Measurements from ENCODE around the gene MT1M. TPM values are rescaled to one million over a fixed set of nuclear protein-coding genes. Genes with fewer than 3 reads are reported as not detected.
A peak's percentile ranks its signal among the peaks of the same experiment; 100 is the strongest.

The MT1M gene
- total and polyA plus RNA-seq, 4 experiments from 2014 or later = not detected

DNA sequence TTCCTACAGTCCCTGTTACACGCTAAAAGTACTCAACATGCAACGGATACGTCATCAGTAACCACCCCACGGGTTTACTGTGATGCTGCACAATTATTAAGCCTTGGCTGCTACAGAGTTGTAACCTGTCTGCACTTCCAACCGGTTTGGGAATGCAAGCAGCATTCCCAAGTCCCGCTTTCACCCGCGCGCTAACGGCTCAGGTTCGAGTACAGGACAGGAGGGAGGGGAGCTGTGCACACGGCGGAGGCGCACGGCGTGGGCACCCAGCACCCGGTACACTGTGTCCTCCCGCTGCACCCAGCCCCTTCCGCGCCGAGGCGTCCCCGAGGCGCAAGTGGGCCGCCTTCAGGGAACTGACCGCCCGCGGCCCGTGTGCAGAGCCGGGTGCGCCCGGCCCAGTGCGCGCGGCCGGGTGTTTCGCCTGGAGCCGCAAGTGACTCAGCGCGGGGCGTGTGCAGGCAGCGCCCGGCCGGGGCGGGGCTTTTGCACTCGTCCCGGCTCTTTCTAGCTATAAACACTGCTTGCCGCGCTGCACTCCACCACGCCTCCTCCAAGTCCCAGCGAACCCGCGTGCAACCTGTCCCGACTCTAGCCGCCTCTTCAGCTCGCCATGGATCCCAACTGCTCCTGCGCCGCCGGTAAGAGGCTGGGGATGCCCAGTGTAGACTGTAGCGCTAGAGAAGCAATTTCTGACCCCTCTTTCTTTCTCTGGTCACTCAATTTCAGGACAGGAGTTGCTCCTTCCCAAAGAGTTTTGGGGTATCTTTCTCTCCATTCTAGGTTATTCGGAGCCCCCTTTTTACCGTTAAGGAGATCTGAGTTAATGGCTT lies 24.2 kb upstream of the MT1M start, which contains the start of gene MT2A:
Gene MT2A (plus strand): TSS at position 542 of the 833 bp plus-strand sequence. CDS start 72 bp downstream, at position 614.
- ChIA-PET POLR2A (ENCODE audit: partially characterized antibody) (interaction anchor here (0.9 to 4.7 kb wide), 13 partner anchors 9 to 93 kb away, joined by 3 to 30 read pairs (median 4); partner anchors contain the start of genes BBS2, MT1E and MT1X), CTCF (ENCODE audit: partially characterized antibody) (interaction anchor here (0.9 to 5.9 kb wide), 6 partner anchors 7 to 129 kb away, joined by 3 to 35 read pairs (median 6); no protein-coding TSS in a partner anchor)
- Histone ChIP-seq H3K27ac (ENCODE audit: low read depth, low read length) (peak within 1 kb of the TSS; percentile 82), H3K27me3 (ENCODE audit: insufficient read depth, low read length) (no peaks in the 10 kb centered on the region), H3K4me3 (ENCODE audit: low read length in 2 of 2) (peak within 1 kb of the TSS; percentile 70 to 94), H3K36me3 (ENCODE audit: insufficient read depth, low read length) (no peaks in the 10 kb centered on the region), H3K4me1 (ENCODE audit: insufficient read depth, low read length) (peaks cover 46% of the 10 kb centered on the region), H3K9me3 (ENCODE audit: control insufficient read depth in 1 of 2, low read length in 2 of 2) (no peaks in the 10 kb centered on the region)
- Mint-ChIP-seq H3K9me3 (no peaks in the 10 kb centered on the region), H3K4me3 (peak within 1 kb of the TSS; percentile 92 to 99 (median 98)), H3K27me3 (peaks cover 0 to 3% of the 10 kb centered on the region in 2 donors), H3K4me1 (peaks cover 26 to 53% (median 39%) of the 10 kb centered on the region in 4 donors), H3K27ac (peak within 1 kb of the TSS; percentile 88 to 100 (median 96)), H3K36me3 (peaks cover 0 to 4% of the 10 kb centered on the region in 2 donors)
- intact Hi-C loops (cut with micrococcal nuclease) = loop anchor here (1.0 to 2.0 kb wide), 6 partner anchors 9 to 94 kb away; partner anchors contain the start of genes MT1F and MT1X
- DNase-seq = peak; percentile 81 to 93 (median 85)

DNA sequence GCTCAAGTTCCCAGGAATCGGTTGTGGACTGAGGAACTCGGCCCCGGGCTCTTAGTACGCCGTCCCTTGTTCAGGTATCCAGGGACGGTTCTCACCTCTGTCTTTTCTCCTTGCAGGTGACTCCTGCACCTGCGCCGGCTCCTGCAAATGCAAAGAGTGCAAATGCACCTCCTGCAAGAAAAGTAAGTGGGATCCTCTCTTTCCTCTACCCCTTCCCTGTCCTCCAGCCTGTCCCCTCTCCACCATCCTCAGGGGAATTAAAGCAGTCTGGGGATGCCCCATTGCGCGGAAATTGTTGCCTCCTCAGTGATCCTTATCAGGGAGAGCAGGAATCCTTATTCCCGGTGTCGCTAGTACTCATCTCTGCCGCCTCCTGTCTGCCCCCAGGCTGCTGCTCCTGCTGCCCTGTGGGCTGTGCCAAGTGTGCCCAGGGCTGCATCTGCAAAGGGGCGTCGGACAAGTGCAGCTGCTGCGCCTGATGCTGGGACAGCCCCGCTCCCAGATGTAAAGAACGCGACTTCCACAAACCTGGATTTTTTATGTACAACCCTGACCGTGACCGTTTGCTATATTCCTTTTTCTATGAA lies 23.5 kb upstream of the MT1M start:
- Histone ChIP-seq H3K9me3 (ENCODE audit: control insufficient read depth in 1 of 2, low read length in 2 of 2) (no peaks in the 10 kb centered on the region), H3K27me3 (ENCODE audit: insufficient read depth, low read length) (no peaks in the 10 kb centered on the region), H3K36me3 (ENCODE audit: insufficient read depth, low read length) (no peaks in the 10 kb centered on the region), H3K27ac (ENCODE audit: low read depth, low read length) (peak overlapping the region; percentile 82), H3K4me3 (ENCODE audit: low read length in 2 of 2) (peak overlapping the region; percentile 70 to 94), H3K4me1 (ENCODE audit: insufficient read depth, low read length) (peaks cover 46% of the 10 kb centered on the region)
- Mint-ChIP-seq H3K27me3 (no peaks in the 10 kb centered on the region), H3K9me3 (no peaks in the 10 kb centered on the region), H3K36me3 (peaks cover 0 to 4% of the 10 kb centered on the region in 2 donors), H3K27ac (peak overlapping the region; percentile 88 to 100 (median 96)), H3K4me1 (peaks cover 26 to 53% (median 38%) of the 10 kb centered on the region in 4 donors), H3K4me3 (peak overlapping the region; percentile 92 to 99 (median 98))
- intact Hi-C loops (cut with micrococcal nuclease) = loop anchor here (1.0 to 2.0 kb wide), 6 partner anchors 8 to 93 kb away; partner anchors contain the start of genes MT1F and MT1X
- POLR2A ChIA-PET (ENCODE audit: partially characterized antibody) = interaction anchor here (0.9 to 4.7 kb wide), 15 partner anchors 9 to 92 kb away, joined by 3 to 30 read pairs (median 4); partner anchors contain the start of genes BBS2, MT1E and MT1X
- CTCF ChIA-PET (ENCODE audit: partially characterized antibody) = interaction anchor here (0.9 to 5.9 kb wide), 7 partner anchors 8 to 128 kb away, joined by 3 to 35 read pairs (median 5); no protein-coding TSS in a partner anchor
- peak in 1 of 5 donors; percentile 9 for DNase-seq

DNA sequence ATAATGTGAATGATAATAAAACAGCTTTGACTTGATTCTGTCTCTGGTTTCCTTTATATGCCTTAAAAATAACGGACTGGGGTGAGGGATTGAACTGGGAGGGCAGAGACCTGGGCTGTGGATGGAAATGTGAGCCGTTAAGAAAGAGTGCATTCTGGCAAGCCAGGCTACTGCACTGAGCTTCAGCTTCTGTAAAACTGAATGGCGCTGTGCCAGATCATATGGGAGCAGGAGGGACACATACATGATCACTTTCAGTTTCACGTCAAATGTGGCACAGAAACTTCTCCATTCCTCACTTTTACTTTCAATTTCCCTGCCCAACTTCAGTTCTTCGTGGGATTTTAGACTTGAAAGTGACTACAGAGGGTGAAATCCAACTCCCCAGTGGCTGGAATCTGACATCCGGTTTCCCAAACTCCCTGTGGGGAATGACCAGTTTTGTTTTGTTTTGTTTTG lies 23.0 kb upstream of the MT1M start:
- POLR2A ChIA-PET (ENCODE audit: partially characterized antibody) = interaction anchor here (0.6 to 4.7 kb wide), 9 partner anchors 9 to 92 kb away, joined by 3 to 30 read pairs (median 10); partner anchors contain the start of genes MT1E and MT1X
- H3K4me3 ChIP-seq (ENCODE audit: low read length in 2 of 2) = peak overlapping the region; percentile 70 to 94
- peaks cover 26 to 53% (median 38%) of the 10 kb centered on the region in 4 donors for H3K4me1 Mint-ChIP-seq

DNA sequence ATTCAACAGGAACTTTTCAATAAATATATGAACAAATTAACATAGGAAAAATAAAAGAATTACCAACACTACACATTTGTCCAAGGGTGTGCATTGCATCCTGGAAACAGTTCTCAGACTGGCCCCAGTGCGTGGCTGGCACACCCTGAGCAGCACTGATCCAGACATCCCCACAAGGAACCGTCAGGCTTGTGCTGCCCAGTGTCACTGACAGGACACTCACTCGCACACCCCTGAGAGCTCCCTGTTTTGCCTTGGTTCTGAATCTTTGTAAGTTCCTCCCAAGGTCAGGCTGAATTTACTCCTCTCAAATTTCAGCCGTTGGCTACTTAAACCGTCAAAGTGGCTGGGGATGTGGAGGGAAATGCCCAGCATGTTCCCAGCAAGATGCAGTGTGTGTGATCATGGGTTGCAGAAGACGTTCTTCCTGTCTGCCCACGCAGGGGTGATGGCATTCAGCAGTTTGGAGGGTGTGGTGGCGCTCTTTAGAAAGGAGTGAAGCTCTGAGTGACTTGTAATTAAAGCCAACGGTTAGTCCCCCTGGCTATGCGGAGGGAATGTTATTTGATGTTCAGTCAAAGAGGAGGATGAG lies 22.3 kb upstream of the MT1M start:
- Histone ChIP-seq H3K36me3 (ENCODE audit: insufficient read depth, low read length) (no peaks in the 10 kb centered on the region), H3K4me1 (ENCODE audit: insufficient read depth, low read length) (peaks cover 46% of the 10 kb centered on the region), H3K27me3 (ENCODE audit: insufficient read depth, low read length) (no peaks in the 10 kb centered on the region), H3K9me3 (ENCODE audit: control insufficient read depth in 1 of 2, low read length in 2 of 2) (no peaks in the 10 kb centered on the region), H3K27ac (ENCODE audit: low read depth, low read length) (peak overlapping the region; percentile 82), H3K4me3 (ENCODE audit: low read length in 2 of 2) (peak overlapping the region; percentile 70 to 94)
- Mint-ChIP-seq H3K36me3 (peaks cover 0 to 4% of the 10 kb centered on the region in 2 donors), H3K27ac (peak overlapping the region; percentile 88 to 100 (median 96)), H3K27me3 (no peaks in the 10 kb centered on the region), H3K4me1 (peaks cover 26 to 53% (median 38%) of the 10 kb centered on the region in 4 donors), H3K4me3 (peak overlapping the region; percentile 92 to 99 (median 98)), H3K9me3 (no peaks in the 10 kb centered on the region)
- peak; percentile 63 to 86 (median 78) for DNase-seq
- POLR2A ChIA-PET (ENCODE audit: partially characterized antibody) = interaction anchor here (0.6 to 4.7 kb wide), 6 partner anchors 10 to 91 kb away, joined by 3 to 30 read pairs (median 10); partner anchors contain the start of gene MT1X
- intact Hi-C loops (cut with micrococcal nuclease) = no loop called here
- CTCF ChIA-PET (ENCODE audit: partially characterized antibody) = interaction anchor here (0.8 to 5.9 kb wide), 7 partner anchors 9 to 853 kb away, joined by 3 to 35 read pairs (median 4); no protein-coding TSS in a partner anchor

More for the DNA sequence above, 23.0 kb upstream of the MT1M start:
- CTCF ChIA-PET (ENCODE audit: partially characterized antibody) = interaction anchor here (0.8 to 5.9 kb wide), 8 partner anchors 9 to 854 kb away, joined by 3 to 35 read pairs (median 4); no protein-coding TSS in a partner anchor
- no peaks in the 10 kb centered on the region for H3K27me3 Mint-ChIP-seq
- no peaks in the 10 kb centered on the region for H3K36me3 ChIP-seq (ENCODE audit: insufficient read depth, low read length)
- H3K9me3 ChIP-seq (ENCODE audit: control insufficient read depth in 1 of 2, low read length in 2 of 2) = no peaks in the 10 kb centered on the region
- peaks cover 0 to 4% of the 10 kb centered on the region in 2 donors for H3K36me3 Mint-ChIP-seq
- H3K4me3 Mint-ChIP-seq = peak overlapping the region; percentile 92 to 99 (median 98)
- H3K27me3 ChIP-seq (ENCODE audit: insufficient read depth, low read length) = no peaks in the 10 kb centered on the region
- no peaks in the 10 kb centered on the region for H3K9me3 Mint-ChIP-seq
- peak overlapping the region; percentile 88 to 100 (median 96) for H3K27ac Mint-ChIP-seq
- H3K4me1 ChIP-seq (ENCODE audit: insufficient read depth, low read length) = peaks cover 46% of the 10 kb centered on the region
- H3K27ac ChIP-seq (ENCODE audit: low read depth, low read length) = peak overlapping the region; percentile 82
- peak; percentile 76 to 90 (median 81) for DNase-seq
- intact Hi-C loops (cut with micrococcal nuclease) = loop anchor here (2.0 kb wide), 1 partner anchor 33 kb away; no protein-coding TSS in a partner anchor

DNA sequence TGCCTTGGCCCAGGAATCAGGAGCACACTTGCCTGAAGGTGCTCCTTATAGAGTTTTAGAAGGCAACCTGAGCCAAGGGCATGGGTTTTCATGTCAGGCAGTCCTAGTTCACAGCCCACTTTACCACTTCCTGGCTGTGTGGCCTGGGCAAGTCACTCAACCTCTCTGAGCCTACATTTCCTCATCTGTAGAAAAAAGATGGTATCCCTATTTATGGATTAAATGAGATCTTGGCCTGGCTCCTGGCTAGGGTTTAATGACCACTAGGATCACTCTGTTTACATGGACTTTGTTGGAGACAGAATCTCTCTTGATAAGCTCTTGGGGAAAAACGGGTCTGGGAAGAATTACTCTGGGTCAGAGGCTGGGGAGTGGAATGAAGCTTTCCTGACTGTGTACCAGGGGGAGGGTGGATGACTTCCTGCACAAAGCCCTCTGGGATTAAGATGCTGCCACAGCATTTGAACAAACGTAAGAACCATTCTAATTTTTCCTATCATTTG lies 21.8 kb upstream of the MT1M start:
- H3K4me3 Mint-ChIP-seq = peak overlapping the region; percentile 73 to 99 (median 98)
- Histone ChIP-seq H3K4me1 (ENCODE audit: insufficient read depth, low read length) (peaks cover 46% of the 10 kb centered on the region), H3K4me3 (ENCODE audit: low read length in 2 of 2) (peak overlapping the region in 1 of 2 donors; percentile 94), H3K27me3 (ENCODE audit: insufficient read depth, low read length) (no peaks in the 10 kb centered on the region), H3K36me3 (ENCODE audit: insufficient read depth, low read length) (no peaks in the 10 kb centered on the region), H3K9me3 (ENCODE audit: control insufficient read depth in 1 of 2, low read length in 2 of 2) (no peaks in the 10 kb centered on the region), H3K27ac (ENCODE audit: low read depth, low read length) (peak overlapping the region; percentile 82)
- no peak for DNase-seq
- intact Hi-C loops (cut with micrococcal nuclease) = no loop called here
- CTCF ChIA-PET (ENCODE audit: partially characterized antibody) = interaction anchor here (1.2 to 5.9 kb wide), 3 partner anchors 33 to 852 kb away, joined by 3 to 35 read pairs (median 7); no protein-coding TSS in a partner anchor
- H3K27me3 Mint-ChIP-seq = no peaks in the 10 kb centered on the region
- peak overlapping the region; percentile 88 to 100 (median 96) for H3K27ac Mint-ChIP-seq
- peaks cover 0 to 4% of the 10 kb centered on the region in 2 donors for H3K36me3 Mint-ChIP-seq
- POLR2A ChIA-PET (ENCODE audit: partially characterized antibody) = interaction anchor here (1.0 to 4.7 kb wide), 6 partner anchors 14 to 91 kb away, joined by 4 to 30 read pairs (median 10); partner anchors contain the start of genes MT1E and MT1X
- no peaks in the 10 kb centered on the region for H3K9me3 Mint-ChIP-seq
- peaks cover 26 to 53% (median 38%) of the 10 kb centered on the region in 4 donors for H3K4me1 Mint-ChIP-seq

All from CD4-positive, alpha-beta memory T cell (primary cell).